Stimulated activated naive CD8-positive, alpha-beta T cell treated with anti-CD3 and anti-CD28 coated beads, Interleukin-15, Interleukin-2, amounts not matched to agents 100 U/mL and 50 U/mL, for 24 hours (primary cell): Measurements from ENCODE around the gene IRAG1.

Source experiments
- ATAC-seq: fragments of 150-1000 bp; cut with Tn5 transposase; one replicate; pipeline ENCODE4 v1.10.0; 2021
- DNase-seq: peaks from one replicate; pipeline ENCODE4 v3.0.0; 2021

IRAG1 gene

GRCh38 chr11:10646005-10646404, 47.5 kb downstream of the IRAG1 start:
- ATAC-seq (no peak), DNase-seq (no peak)

- ATAC-seq (no peak), DNase-seq (no peak)
These were observed 48.3 kb downstream of the IRAG1 start for GRCh38 chr11:10645212-10645795.
